GM21447 (cell line): ENCODE data around the gene PRR33.

Experiments used
- ATAC-seq: cut with Tn5 transposase; IDR thresholded peaks from one replicate; pipeline ENCODE4 v1.9.1; 2021; ENCODE audit not compliant: unreplicated experiment

PRR33 gene

GRCh38 chr11:1916986-1917522 lies 25.4 kb upstream of the PRR33 start:
- no peak for ATAC-seq

DNA sequence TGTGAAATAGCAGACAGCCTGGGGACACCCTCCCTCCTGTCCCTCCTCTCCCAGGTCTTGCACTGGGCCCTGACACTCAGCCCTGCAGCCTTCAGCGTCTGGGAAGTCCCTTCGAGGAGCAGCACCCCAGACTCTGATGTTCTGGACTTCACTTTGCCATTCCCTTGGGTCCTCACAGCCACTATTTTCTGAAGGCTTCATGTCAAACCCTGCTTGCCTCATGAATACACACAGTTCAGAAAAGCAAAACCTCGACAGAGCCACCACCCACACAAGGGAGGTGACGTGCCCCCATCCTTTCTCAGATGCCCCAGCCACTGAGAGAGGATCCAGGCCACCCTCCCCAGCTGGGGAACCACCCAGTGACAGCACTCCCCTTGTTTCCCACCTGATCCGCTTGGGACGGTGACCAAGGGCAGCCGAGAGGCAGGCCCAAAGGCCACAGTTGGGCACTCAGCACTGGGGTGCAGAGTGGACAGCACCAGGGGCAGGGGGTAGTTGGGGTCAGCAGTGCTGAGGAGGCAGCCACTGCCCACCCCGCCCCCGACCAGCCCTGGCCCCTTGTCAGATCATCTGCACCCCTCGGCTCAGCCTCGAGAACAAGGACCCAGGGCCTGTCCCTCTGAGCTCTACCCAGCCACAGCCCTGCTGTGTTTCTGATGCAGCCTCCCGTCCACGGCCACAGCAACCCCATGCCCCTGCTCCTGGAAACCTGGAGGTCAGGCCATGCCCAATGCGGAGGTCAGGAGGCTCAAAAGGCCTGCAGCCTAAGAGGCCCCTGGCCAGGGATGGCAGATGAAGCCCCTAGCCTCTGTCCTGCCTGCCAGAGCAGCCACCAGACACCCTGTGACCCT lies 24.7 kb upstream of the PRR33 start:
- ATAC-seq: no peak

DNA sequence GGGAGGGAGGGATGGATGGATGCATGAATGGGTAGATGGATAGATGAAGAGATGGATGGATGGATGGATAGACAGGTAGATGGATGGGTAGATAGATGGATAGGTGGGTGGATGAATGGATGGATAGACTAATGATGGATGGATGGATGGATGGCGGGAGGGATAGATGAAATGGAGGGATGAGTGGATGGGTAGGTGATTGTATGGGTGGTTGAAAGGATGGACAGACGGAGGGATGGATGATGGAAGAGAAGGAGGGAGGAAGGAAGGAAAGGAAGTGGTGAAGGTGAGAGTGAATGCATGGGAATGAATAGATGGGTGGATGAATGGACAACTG lies 24.1 kb upstream of the PRR33 start:
- ATAC-seq: no peak

DNA sequence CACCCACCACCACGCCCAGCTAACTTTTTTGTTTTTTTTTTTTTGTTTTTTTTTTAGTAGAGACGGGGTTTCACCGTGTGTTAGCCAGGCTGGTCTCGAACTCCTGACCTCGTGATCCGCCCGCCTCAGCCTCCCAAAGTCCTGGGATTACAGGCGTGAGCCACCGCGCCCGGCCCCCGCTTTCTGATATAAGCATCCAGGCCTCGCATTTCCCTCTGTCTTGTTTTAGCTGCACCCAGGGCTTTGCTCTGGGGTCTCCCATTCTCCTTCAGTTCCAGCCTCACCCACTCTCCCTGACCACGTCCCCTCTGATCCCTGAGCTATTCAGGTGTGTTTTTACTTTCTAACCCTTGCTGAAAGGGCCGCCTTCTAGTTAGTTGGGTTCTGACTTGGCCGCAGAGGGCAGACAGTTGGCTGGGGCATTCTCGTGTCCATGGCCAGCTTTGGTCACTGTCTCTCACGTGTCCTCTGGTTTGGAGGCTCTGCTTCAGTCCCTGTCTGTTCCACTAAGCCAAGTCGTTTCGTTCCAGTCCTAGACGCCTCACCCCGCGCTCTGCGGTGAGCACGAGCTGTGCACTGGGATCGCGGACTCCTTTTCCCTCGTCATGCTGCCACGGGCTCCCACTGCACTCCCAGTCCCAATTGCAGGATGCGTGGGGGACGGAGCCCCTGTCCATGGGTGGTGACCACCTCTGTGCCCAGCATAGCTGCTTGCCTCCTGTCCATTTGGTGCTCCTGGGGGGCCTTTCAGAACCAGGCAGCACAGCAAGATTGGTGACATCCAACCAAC lies 21.8 kb upstream of the PRR33 start:
- no peak for ATAC-seq

- ATAC-seq: no peak
Observed at GRCh38 chr11:1912289-1912878, 20.7 kb upstream of the PRR33 start.

- no peak for ATAC-seq
Observed at GRCh38 chr11:1909524-1909923, 17.8 kb upstream of the PRR33 start.

GRCh38 chr11:1908618-1909017 lies 16.9 kb upstream of the PRR33 start:
- ATAC-seq: no peak

DNA sequence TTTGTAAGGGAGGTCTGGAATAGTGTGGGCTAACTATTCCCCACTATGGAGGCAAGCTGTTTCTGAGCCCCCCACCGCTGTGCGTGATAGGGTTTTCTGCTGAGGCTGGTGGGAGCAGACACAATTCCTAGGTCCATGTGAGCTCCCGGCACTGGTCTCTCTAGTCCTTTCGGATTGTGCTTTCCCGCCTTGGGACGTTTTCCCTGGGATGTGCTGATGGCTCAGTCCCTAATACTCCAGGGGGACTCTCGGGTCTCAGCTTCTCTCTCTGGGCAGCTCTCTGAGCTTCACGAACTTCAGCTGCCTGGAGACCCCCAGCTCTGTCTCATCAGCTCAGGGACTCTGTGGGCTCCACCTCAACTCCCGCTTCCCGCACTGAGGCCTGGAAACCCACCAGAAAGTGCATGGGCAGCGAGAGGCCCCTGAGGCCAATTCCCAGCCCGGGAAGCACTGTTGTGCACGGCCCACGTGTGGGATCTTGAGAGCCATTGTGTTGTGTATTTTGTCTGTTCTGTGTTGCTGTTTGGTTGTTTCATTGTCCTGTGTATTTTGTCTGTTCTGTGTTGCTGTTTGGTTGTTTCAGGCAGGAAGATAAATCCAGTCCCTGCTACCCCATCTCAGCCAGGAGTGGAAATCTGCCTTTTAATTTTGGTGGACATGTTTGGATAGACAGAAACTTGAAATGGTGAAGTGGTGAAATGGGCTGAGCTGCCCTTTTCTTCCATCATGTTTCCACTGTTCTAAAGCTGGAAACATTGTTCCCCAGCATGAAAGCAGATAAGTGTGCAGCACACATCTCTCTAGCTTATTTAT lies 15.1 kb upstream of the PRR33 start:
- ATAC-seq: no peak

DNA sequence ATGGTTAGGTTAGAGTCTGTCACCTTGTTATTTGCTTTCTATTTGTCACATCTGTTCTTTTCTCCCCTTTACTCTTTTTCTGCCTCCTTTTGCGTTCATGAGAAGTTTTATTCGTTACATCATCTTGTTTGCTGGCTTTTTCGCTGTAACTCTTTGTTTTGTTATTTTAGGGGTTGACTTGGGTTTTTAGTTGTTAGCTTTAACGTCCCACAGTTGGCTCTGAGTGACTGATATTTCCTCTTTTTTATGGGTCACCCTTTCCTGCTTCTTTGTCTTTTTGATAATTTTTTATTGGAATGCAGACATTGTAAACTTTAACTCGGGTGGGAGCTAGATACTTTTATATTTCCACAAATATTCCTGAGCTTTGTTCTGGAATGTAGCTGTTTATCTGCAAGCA lies 14.5 kb upstream of the PRR33 start:
- ATAC-seq: no peak

- ATAC-seq: no peak
Observed at GRCh38 chr11:1899686-1900085, 8.0 kb upstream of the PRR33 start.

DNA sequence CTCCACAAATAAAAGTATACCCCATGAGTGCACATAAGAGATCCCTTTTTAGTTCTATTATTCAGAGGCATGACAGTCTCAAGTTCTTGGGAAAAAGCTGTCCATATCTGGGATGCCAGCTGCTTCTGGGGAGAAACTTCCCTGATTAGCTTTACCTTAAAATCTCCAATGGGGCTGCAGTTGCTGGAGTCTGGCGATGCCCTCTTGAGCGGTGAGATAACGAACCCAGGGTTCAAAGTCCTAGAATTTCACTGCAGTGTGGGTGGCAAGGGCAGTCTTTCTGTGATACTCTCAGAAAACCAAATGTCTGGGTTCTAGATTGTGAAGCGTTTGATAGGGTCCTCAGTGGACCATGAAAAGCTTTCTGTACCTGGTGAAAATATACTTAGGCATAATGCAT lies 7.4 kb upstream of the PRR33 start:
- no peak for ATAC-seq

GRCh38 chr11:1896923-1897322 lies 5.2 kb upstream of the PRR33 start:
- ATAC-seq: no peak

GRCh38 chr11:1896468-1896867 lies 4.8 kb upstream of the PRR33 start:
- no peak for ATAC-seq

- no peak for ATAC-seq
Observed at GRCh38 chr11:1894759-1895158, 3.1 kb upstream of the PRR33 start.

- no peak for ATAC-seq
Observed at GRCh38 chr11:1893581-1894359, 2.1 kb upstream of the PRR33 start.

GRCh38 chr11:1892558-1892957 lies 863 bp upstream of the PRR33 start:
- no peak for ATAC-seq

GRCh38 chr11:1892116-1892515 lies 421 bp upstream of the PRR33 start:
- ATAC-seq: no peak

GRCh38 chr11:1890856-1891830 lies 552 bp downstream of the PRR33 start:
- ATAC-seq: no peak
